ENCODE measurements around the gene TRIM67. TPM values are rescaled to one million over a fixed set of nuclear protein-coding genes. Genes with fewer than 3 reads are reported as not detected.

The TRIM67 gene
- total and polyA plus RNA-seq, 2 of the 4 experiments (the other 2 are of a cell fraction), result not detected

GRCh38 chr1:231159963-231160761 lies 1.7 kb upstream of the TRIM67 start:
- H3K9me3 ChIP-seq (ENCODE audit: control insufficient read depth, insufficient read depth, low read length), result no peaks in the 10 kb centered on the region; the same call in 1 of the 2 replicates
- DNase-seq (no peak), ATAC-seq (ENCODE audit: low read depth) (no peak)
- no peaks in the 10 kb centered on the region for H3K79me1 ChIP-seq (ENCODE audit: low read depth in 1 of 2, low read length in 2 of 2)
- TF ChIP-seq CEBPB (IDR thresholded peaks at IDR 0.05; ENCODE audit: low read depth, low read length) (no peak), MAZ (IDR thresholded peaks at IDR 0.05; ENCODE audit: borderline replicate concordance, low read depth, low read length) (no peak), MXI1 (IDR thresholded peaks at IDR 0.05; ENCODE audit: borderline replicate concordance, low read depth, low read length) (no peak), POLR2A (IDR thresholded peaks at IDR 0.05; ENCODE audit: low read depth, low read length) (no peak), BHLHE40 (IDR thresholded peaks at IDR 0.05; ENCODE audit: low read depth, low read length) (no peak), RCOR1 (IDR thresholded peaks at IDR 0.05; ENCODE audit: insufficient replicate concordance, low read length) (no peak), SMC3 (IDR thresholded peaks at IDR 0.05; ENCODE audit: low read depth, low read length) (no peak), RFX5 (IDR thresholded peaks at IDR 0.05; ENCODE audit: low read depth, low read length) (no peak), CTCF (conservative IDR thresholded peaks at IDR 0.05; ENCODE audit: low read depth, low read length) (no peak), MAFK (IDR thresholded peaks at IDR 0.05; ENCODE audit: low read depth, low read length) (no peak)
- H3K27ac ChIP-seq (ENCODE audit: insufficient read depth, low read length), result no peak overlapping the region
- H3K36me3 ChIP-seq (ENCODE audit: control insufficient read depth, insufficient read depth, low read length), result no peaks in the 10 kb centered on the region
- no peak overlapping the region for H3K9ac ChIP-seq (ENCODE audit: low read depth, low read length)
- POLR2A ChIA-PET (ENCODE audit: unreplicated experiment), result no interaction called here
- H2AK9ac ChIP-seq (replicated peaks; ENCODE audit: low read depth, low read length, poor library complexity), result no peak overlapping the region
- no peak overlapping the region for H4K91ac ChIP-seq (ENCODE audit: insufficient read depth, low read depth, low read length)
- H3K18ac ChIP-seq (ENCODE audit: low read depth, low read length), result no peak overlapping the region
- no peak overlapping the region for H2BK15ac ChIP-seq (ENCODE audit: low read depth, low read length)
- dilution Hi-C loops (cut with HindIII; ENCODE audit: low sequenced_read_pairs, unreplicated experiment), result no loop called here
- no peak overlapping the region for H4K8ac ChIP-seq (ENCODE audit: low read depth in 2 of 2, low read length in 2 of 2)
- H3K4me2 ChIP-seq (ENCODE audit: low read depth, low read length), result no peak overlapping the region
- in situ Hi-C loops (cut with MboI; ENCODE audit: low sequenced_read_pairs), result no loop called here
- 83% methylated on average over 4 of the region's 15 CpGs; no CpG with 5 or more reads in 1 of the 2 experiments for WGBS, 2 experiments (ENCODE audit: extremely low coverage in 2 of 2, insufficient read length in 1 of 2)
- no peak overlapping the region for H2AK5ac ChIP-seq (ENCODE audit: low read depth, low read length)
- no peak overlapping the region for H3K14ac ChIP-seq (replicated peaks; ENCODE audit: low read depth, low read length)
- no peak overlapping the region for H2BK5ac ChIP-seq (ENCODE audit: low read depth, low read length, poor library complexity, severe bottlenecking)
- BruUV-seq (replicated peaks), result no TSS peak
- intact Hi-C loops (cut with micrococcal nuclease), result no loop called here
- H3K56ac ChIP-seq (ENCODE audit: extremely low read depth, insufficient read depth, low read length), result no peak overlapping the region
- CTCF ChIA-PET, result no interaction called here
- peaks cover 45% of the 10 kb centered on the region for H3K27me3 ChIP-seq (ENCODE audit: control insufficient read depth, insufficient read depth, low read length)
- H3K4me3 ChIP-seq (ENCODE audit: insufficient read depth, low read depth, low read length), result no peak overlapping the region
- no peak overlapping the region for H3K4ac ChIP-seq (ENCODE audit: low read depth, low read length)
- H3K9me1 ChIP-seq (ENCODE audit: insufficient read depth, low read length), result no peaks in the 10 kb centered on the region
- no peak overlapping the region for H2AFZ ChIP-seq (replicated peaks; ENCODE audit: low read length, poor library complexity)
- no peak overlapping the region for H4K5ac ChIP-seq (ENCODE audit: low read depth, low read length)
- H3K23ac ChIP-seq (ENCODE audit: low read depth, low read length), result no peak overlapping the region
- H2BK20ac ChIP-seq (ENCODE audit: low read depth, low read length), result no peak overlapping the region
- no peaks in the 10 kb centered on the region for H4K20me1 ChIP-seq (ENCODE audit: insufficient read depth, low read length)
- H3K4me1 ChIP-seq (ENCODE audit: control insufficient read depth, insufficient read depth, low read length), result no peaks in the 10 kb centered on the region
- no peak overlapping the region for H2BK120ac ChIP-seq (ENCODE audit: low read depth, low read length)

Measured in IMR-90 (cell line).